VCaP (cell line): ENCODE data around the gene EXOC7.

ENCODE experiments used
- H3K27ac ChIP-seq: fragments of 450-650 bp; 2 replicates; pipeline ENCODE4 v1.5.1; 2017
- TF ChIP-seq, protein P1 (sequence below): fragments of 450-650 bp; conservative IDR thresholded peaks from 2 replicates; pipeline ENCODE4 v1.5.1; 2017; ENCODE audit warnings: mild to moderate bottlenecking, moderate library complexity

EXOC7 gene

DNA sequence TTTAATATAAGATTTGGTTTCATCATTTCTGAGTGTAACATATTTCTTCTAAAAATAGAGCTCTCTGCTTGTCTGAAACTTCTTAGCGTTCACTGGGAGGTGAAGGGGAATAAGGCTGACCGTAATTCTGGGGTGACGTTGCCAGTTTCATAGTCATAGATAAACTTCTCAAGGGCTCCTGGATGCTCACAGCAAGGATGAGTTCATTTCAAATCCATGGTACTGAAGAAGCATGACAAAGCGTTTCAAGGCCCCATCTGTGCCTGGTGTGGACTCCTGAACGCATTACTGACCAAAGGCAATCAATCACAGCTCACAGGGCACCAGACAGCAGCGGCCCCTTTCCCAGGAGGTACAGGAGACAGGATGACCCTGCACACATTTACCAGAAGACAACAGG, 64.5 kb downstream of the EXOC7 start:
- no peak overlapping the region for H3K27ac ChIP-seq
- TF ChIP-seq, protein P1, sequence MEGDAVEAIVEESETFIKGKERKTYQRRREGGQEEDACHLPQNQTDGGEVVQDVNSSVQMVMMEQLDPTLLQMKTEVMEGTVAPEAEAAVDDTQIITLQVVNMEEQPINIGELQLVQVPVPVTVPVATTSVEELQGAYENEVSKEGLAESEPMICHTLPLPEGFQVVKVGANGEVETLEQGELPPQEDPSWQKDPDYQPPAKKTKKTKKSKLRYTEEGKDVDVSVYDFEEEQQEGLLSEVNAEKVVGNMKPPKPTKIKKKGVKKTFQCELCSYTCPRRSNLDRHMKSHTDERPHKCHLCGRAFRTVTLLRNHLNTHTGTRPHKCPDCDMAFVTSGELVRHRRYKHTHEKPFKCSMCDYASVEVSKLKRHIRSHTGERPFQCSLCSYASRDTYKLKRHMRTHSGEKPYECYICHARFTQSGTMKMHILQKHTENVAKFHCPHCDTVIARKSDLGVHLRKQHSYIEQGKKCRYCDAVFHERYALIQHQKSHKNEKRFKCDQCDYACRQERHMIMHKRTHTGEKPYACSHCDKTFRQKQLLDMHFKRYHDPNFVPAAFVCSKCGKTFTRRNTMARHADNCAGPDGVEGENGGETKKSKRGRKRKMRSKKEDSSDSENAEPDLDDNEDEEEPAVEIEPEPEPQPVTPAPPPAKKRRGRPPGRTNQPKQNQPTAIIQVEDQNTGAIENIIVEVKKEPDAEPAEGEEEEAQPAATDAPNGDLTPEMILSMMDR = no peak

DNA sequence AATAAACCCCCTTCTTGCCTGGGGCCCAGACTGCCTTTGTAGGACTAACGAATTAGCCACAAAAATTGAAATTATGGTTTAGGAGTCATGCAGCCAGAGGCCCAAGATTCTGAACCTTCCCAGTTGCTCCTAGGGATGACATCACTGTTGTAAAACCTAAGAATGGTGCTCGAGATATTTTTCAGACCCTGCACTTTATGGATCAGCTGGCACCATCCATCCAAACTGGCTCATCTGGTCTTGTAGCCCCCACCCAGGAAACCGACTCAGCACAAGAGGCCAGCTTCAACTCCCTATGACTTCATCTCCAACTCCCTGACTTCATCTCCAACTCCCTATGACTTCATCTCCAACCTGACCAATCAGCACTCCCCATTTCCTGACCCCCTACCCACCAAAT, 65.5 kb downstream of the EXOC7 start:
- no peak overlapping the region; the same call in 1 of the 2 replicates for H3K27ac ChIP-seq
- TF ChIP-seq, protein P1 = no peak

DNA sequence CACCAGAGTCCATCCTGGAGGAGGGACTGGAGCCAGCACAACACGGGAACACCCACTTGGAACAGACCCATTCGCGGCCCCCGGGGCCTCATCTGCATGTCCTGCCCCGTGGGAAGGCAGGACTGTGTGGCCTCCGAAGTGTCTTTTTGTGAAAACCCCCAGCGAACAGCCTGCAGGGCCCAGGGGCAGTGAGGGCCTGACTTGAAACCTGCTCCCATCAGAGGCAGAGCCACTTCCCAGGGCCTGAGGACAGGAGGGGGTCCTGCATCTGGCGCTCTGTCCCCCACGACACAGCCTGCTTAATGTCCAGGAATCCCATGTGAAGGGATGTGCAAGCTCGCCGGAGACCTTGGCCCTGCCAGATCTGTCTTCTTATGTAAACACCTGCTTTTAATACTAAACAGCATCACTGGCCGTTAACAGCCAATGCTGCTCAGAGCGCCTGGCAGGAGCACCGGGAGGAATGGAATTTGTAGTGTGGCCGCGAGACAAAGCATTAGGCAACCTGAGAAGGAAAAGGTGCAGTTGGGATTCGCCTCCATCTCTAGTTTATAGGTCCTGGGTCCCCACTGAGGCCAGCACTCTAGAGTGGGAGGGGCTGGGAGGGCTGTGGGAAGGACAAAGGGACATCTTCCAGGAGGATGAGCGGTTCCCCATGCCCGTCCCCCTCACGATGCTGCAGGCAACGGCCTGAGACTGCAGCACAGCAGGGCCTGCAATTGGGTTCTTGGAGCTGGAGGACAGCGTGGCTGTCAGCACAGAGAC, 66.9 kb downstream of the EXOC7 start:
- peak overlapping the region; percentile 54 for H3K27ac ChIP-seq

DNA sequence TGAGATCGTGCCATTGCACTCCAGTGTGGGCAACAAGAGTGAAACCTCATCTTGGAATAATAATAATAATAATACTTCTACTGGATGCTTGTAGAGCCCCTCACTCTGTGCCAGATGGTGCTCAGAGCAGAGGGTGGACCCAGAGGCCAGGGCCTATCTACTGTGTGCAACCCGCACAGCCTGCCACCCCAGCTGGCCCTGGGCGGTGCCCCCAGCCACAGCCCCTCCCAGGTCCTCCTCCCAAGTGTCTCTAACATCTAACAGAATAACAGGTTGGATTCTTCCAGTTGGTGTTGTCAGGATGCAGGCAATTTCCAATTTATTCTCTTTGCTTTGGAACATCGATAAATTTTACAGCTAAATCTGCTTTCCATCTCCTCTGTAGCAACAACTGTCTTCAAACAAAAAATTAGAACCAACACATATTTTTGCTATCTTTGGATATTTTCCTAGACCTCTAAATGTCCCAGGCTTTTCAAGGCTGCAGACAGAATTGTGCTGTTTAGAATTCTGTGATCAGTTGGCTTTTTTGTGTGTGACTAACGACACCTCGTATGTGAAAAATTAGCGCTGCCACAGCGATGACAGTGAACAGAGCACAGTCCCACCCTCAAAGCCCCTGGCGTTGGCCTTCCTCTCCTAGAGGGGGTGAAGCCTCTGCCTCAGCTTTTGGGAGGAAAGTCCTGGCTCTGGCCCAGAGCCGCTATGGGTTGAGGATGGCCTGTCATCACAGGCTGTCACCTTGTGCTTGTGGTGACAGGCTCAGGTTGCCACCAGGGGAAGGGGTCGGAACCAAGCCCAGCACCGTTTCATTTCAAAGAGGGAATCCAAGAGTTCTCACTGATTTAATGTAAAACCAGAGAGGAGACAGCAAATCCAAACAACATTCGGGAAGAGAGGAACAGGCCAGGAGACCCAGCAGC, 68.9 kb downstream of the EXOC7 start:
- TF ChIP-seq, protein P1 = no peak
- no peak overlapping the region for H3K27ac ChIP-seq

More for the DNA sequence above, 66.9 kb downstream of the EXOC7 start:
- TF ChIP-seq, protein P1 = no peak

DNA sequence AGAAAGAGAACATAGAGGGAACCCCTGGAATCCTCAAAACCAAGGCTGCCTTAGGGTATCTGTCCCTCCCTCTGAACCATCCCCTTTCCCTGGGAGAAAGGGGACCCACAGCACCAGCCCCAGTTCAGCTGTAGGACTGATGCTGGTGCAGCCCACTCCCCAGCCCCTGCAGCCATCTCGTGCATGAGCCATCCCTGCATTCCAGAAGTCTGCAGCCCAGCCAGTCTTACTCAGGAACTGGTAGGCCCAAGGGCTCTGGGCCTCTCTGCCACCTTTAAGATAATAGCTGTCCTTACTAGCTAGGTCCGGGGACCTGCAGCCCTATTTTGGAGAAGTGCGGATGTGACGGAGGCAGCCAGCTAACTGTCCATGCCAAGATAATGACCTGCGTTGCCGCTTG, 70.4 kb downstream of the EXOC7 start:
- H3K27ac ChIP-seq = no peak overlapping the region
- TF ChIP-seq, protein P1 = no peak

DNA sequence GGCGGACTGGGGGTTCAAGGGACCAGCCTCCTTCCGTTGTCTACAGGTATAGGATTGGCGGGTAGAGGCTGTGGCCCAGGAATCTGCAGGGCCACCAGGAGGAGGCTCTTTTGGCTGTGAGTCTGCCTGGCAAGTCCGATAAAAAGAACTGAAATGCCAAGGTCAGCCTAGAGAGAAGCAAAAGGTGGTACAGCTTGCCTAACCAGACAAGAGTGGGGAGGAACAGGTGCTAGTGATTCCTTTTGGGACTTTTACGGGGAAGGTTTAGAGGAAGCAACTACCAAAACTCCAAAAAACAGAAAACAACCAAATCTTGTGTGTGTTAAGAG, 70.8 kb downstream of the EXOC7 start:
- no peak overlapping the region for H3K27ac ChIP-seq
- TF ChIP-seq, protein P1 = no peak

DNA sequence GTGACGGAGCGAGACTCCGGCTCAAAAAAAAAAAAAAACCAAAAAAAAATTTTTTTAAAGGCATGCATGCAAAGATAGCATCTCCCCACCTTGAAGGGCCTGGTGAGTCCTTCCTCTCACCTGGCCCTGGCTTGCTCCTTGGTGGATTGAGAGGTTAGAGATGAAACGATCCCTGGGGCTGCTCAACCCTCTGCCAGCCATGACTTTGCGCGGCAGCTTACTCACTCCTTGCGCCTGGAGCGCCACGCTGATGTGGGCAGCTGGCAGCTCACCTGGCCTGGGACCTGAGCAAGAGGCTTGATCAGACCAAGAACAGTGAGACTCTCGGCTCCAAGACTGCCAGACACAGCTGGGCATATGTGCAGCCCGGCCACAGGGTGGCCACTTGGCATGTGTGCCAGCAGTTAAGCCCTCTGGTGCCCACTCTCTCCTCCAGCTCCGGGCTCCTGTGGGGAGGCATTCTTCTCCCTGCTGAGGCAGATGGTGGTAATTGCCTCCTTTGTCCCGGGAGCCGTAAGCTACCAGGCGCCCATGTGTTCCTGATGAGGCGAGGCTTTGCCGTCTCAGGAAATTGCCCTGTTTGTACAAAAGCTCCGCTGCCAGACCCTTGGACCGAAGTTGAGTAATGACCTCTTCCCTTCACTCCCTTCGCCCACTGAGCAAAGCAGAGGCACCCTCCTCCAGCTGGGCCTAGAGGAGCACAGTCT, 71.4 kb downstream of the EXOC7 start:
- no peak overlapping the region for H3K27ac ChIP-seq
- TF ChIP-seq, protein P1 = peak; percentile 50
